Activated naive CD8-positive, alpha-beta T cell treated with anti-CD3 and anti-CD28 coated beads, Interleukin-2, amount 50 U/mL, for 16 hours (primary cell): ENCODE data around the gene NPS.

Experiments
- DNase-seq: peaks from one replicate; pipeline ENCODE4 v3.0.0-alpha.2; 2020; ENCODE audit warnings: low read depth, low spot score

Gene NPS

DNA sequence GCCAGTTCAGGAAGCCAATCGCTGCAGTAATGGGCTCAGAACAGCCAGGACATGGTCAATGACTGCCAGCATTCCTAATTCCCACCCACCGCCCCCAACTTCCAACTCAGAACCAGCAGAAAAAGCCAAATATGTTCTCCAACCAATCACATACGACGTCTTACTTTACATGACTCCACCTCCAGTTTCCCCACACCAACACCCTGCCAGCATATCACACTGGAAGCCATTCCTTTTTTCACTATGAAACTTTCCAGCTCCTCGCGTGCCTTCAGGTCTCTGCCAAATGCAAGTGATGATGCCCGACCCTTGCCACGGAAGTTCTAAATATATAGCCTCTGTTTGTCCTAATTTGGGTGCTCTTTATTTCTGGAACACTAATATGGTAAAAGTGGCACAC, 12.5 kb downstream of the NPS start:
- DNase-seq: no peak

DNA sequence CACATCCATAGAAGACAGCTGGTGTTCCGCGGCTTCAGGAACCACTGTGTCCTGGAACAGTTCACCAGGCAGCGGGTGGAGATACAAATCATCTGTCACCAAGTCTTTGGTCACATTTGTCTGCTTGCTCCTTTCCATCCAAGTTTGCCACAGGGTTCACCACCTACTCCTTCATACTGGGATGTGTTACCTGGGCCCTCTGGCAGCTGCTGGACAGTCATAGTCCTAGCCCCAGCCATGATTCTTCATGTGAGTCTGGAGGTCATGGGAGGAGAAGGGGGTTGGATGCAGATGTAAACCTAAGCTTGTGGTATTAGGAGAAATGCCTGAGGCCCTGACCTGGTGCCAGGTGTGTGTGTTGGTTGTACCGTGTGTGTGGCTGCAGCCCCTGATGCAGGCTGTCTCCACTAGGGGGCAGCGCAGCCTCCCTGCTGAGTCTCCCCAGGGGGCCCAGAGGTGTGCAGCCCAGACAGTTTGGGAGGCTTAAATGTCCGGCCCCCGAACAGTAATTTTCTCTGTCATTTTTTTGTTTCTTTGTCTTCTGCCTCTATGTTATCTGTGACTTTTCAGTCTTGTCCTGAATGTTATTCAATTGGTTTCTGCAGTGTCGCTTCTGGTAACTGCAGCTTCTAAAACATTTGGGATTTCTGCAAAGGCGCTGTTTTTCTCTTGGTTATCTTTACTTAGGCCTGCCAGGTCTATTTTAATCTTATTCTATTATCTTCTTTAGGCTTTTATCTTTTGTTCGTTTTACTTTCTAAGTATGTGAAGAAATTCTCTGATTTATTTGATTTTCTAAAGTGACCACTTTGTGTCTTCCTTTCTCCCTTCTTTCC, 14.8 kb downstream of the NPS start:
- no peak for DNase-seq

DNA sequence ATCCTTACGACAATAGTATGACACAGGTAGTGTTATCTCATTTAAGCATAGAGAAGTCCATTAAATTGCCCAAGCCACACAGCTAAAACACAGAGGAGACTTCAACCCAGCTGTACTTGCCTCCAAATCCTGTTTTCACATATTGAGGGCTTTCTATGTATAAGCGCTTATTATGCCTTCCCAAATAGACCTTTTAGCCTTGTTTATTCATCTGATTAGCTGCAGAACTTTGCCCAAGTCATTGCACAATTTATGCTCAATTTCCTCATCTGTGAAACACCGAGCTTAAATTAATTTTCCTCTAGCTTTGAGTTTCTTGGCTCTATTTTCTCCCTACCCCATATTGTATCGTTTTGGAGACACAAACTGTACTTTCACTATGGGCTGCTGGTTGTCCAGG, 15.5 kb downstream of the NPS start:
- no peak for DNase-seq

DNA sequence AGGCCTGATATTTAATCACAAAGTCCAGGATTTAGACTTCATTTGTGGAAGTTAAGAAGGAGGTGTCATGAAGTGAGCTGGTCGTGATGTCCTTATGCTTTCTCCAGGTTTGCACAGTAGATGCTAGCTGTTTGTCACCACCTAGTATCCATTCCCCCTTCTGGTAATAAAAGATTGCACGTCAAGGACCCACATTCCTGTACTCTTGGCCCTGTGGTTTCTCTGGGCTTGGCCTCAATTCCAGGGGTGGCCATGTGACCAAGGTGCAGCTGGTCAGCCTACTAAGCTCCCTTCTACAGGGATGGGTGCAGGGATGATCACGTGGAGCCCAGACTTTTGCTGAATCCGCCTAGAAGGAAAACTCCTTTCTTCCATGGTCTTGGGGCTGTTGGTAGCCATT, 16.5 kb downstream of the NPS start:
- no peak for DNase-seq

DNA sequence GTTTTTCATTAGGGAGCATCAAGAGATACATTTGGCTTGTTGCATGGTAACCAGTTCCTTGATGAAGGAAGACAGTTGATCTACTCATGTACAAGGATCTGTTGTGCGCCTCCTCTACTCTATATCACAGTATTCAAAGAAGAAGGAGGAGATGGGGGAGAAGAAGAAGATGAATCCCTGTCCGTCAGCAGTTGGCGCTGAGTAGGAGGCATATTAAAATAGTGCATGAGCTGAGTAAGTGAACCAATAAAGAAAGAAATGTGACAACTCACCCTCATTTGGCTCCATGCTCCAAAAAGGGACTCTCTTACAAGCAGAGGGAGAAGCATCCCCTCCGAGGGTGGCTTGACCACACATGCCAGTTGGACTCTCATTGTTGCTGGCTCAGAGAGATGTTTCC, 20.1 kb downstream of the NPS start:
- no peak for DNase-seq

DNA sequence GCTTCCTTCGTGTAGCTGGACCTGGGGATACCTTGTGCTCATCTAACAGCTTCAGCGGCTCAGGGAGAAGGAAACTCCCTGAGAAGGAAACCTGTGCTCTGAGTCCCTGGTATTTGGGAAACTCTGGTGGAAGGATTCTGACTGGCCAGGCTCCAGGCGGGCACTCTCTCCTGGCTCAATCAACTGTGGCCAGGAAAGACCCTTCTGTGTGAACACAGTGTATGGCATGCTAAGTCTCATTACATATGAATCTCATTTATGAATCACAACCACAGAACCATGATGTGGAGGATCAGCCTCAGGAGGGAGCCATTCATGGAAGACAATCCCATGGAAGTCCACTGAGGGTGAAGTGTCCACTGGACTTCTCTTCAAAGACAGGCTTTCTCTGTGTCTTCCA, 20.9 kb downstream of the NPS start:
- DNase-seq: no peak

DNA sequence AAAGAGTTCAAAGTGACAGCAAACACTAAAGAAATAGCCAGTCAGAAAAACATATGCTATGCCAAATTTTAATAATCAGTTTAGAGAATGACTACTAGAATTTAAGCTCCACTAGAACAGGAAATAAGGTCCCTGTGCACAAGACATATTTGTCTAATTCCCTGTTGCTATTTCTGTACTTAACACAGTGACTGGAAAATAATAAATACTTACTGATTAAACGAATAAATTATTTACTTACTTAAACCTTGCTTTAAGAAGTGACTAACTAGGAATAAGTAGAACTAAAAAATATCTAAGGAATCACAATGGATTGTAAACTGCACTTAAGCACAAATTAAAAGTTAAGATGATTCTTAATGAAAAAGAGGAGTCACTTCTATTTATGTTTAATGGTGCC, 22.3 kb downstream of the NPS start:
- DNase-seq: no peak

DNA sequence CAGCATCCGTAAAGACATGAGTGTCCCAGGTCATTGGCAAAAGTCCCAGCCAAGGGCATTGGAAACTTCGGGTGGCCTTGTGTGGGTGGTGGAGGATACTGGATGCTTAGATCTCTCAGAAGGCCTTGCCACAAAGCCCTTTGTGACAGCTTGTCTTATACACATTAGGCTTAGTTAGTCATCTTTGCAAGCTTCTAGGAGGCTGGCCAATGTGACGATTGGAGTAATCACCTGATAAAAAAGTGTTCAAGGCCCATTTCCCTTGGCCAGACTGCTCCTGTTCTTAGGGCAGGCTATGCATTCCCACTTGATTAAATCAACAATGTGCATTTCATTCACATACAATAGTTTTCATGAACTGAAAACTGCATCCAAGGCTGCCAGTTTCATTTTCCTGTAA, 26.9 kb downstream of the NPS start:
- no peak for DNase-seq

DNA sequence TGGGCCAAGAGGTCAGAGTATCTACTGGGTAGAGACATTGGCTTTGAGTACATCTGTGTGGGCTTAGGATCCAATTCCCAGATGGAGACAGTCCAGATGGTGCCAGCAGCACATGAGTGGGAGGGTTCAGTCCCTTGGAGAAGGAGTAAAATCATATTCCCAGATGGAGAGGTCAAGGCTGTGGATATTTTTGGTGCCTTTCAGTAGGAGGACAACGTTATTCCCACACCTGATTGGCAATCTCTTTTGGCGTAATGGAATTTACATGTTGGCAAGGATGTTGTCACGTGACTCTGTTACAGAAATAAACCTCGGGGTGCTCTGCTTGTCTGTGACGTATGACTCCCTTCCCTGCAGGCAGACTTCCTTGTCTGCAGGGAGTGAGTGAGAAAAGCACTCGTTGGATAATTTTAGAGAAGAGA, 27.6 kb downstream of the NPS start:
- no peak for DNase-seq

DNA sequence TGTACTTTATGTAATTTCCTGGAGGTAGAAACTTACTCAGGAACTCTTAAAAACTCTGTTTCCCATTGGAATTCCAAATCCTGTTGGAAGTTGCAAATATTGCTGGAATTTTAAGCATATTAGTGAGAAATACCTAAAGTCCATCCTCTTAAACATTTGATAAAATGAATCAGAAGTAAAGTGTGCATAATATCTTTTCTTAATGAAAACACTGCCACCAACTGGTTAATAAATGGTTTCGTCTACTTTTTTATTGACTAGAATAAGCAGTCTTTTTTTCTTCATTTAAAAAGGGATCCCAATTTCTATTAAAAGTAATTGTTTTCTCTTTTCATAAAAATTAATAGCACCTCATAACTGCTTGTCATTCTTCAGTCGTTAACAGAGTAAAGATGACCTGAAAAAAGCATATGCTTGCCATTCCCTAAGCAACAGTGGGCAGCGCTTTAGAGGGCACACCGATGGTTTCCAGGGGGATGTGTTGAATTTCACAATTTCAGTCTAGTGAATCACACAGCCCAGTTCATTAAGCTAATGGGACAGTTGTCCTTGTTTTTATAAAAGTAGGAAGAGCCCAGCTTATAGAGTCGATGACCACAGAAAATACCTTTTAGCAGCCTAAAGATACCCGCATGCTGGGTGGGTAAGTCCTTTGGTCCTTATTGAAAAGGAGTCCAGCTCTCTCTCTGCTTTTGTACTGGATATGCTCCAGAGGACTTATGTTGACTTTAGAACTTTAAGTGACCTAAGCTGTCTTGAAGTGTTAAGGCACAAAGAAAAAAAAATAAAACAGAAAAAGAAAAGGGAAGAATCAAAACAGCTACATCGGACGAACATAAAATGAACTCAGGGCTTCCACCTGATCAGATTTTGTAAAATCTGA, 28.5 kb downstream of the NPS start:
- no peak for DNase-seq

DNA sequence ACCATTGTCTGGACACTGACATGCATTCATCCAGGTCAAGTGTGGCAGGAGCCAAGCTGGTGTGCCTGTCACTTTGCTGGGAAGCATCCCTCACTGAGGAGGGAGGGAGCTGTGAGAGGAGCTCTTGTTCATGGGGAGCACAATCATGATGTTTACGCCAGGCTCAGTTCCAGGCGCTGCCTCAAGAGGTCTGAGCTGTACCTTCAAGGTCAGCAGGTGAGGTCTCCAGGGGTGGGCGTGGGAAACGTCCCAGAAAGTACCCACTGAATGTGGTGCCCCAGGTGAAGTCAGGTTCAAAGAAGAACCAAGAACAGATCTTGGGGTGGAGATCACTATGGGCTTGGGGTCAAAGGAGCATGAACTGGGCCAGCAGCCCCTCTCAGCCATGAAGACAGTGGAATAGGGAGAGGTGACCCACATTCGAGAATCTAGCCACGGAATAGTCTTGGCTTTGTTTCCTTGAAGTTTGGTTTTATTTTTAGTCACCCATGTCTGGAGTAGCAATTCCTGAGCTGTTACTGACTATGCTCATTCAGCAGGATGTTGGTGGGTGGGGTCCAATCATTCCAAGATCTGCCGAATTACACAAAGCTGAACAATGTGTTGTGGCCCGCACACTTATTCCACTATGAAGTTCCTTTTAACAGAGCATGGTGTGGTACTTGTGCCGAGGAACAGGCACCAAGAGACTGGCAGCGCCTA, 29.3 kb downstream of the NPS start:
- DNase-seq: no peak

DNA sequence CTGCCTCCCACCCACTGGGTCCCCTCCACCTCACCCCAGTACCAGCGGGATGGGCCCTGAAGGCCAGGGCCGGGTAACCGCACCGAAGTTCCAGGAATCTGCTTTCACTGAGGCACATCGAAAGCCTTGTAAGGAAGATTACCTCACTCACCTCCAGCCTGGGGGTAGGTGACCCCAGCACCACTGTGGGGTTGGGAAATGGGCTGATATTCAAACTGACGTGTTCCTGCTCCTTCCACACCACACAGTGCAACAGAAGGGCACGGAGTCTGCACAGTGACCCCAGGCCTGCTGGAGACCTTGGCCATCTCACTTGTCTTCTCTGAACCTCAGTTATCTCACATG, 29.8 kb downstream of the NPS start:
- DNase-seq: no peak

DNA sequence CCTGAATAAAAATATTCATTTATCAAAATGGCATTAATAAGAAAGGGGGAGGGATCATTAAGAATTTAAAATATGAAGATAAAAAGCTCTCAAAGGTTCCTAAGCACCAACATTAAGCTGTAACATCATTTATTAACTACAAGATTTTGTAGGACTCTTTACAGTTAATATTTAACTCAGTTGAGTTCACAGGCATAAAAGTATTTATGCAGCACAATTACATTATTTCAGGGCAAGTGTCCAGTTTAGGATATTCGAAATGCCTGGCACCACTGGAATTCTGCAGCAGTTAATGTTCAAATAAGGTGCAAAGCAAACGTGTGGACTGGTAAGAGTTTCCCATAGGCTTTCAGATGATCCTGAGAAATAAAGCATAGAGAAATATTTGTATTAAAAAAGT, 30.5 kb downstream of the NPS start:
- DNase-seq: no peak

DNA sequence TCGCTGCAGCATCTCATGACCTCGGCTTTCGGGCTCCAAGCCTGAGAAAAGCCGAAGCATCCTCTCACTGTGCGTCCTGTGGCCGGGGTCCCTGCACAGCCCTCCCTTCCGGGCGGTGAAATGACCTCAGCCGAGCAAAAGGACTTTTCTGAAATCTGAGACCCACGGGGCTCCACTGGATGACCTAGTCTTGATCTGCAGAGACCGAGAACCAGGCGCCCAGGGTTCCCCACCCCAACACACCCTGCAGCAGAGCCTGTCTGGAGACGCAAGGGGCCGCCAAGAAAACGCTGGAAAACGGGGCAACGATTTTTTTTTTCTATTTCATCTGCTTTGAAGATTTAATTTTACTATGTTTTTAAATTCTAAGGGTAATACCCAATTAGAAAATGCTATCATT, 31.7 kb downstream of the NPS start:
- no peak for DNase-seq

DNA sequence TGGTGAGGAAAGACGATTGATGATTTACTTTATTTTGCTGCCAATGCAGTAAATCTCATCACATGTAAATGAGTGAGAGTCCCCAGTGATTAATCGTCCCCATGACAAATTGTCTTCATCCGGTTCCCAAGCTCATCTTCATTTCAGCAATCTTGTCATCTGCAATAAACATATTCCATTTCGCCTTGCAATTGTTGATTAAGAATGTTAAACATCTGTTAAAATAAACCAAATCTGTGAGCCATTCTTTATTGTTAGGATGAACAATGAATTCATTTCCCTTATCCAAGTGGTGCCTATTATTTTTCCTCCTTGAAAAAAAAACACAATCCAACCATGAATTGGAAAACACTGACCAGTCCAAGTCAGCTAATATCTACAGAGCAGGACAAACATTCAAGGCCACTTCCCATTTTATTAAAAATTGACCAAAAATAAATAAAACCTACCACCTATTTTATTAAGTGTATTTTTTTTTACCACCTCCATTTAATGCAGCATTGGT, 36.5 kb downstream of the NPS start:
- DNase-seq: no peak

DNA sequence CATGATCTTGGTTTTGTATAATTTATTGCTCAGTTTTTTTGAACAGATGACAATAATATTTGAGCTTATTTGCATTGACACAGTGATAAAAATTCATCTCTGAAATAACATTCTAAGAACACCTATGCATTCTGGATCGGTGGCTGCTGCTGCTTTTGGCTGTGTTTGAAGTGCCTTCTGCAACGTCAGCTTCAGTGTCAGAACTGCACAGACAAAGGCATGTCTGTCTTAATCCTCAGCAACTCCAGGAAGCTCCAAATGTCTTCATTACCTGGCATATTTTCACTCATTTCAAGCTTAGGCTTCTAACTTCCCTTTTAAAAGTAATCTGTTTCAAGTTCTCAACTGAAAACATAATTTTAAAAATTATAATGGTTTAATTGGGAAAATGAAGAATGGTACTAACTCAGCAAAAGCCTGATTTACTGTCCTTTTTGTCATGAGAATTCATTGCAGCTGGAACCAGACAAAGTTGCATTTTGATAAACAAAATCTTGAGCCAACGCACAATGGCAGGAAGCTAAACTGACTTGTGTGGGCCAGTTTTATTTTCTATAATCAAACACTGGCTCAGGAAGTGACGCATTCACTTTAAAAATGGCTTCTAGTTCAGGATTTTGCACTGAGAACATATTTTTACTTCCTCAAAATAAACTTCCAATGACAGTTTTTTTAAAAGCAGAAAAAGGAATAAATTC, 38.7 kb downstream of the NPS start:
- DNase-seq: no peak

DNA sequence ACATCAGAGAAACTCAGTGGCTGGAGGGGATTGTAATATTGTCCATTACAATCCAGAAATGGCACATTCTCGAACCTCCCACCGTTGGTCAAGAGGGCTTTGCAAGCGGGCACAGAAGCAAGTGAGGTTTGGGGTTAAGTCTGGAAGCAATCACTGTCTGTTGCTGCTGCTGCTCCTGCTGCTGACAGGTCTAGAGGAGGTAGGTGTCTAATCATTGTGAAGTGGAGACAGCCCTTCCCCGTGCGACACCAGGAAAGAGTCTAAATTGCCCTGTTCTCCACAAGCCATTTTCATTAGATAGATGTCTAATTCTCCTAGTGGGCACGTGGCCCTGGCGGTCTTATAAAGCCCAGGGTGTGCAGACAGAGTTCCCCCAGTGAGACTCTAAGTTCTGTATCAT, 43.5 kb downstream of the NPS start:
- no peak for DNase-seq

DNA sequence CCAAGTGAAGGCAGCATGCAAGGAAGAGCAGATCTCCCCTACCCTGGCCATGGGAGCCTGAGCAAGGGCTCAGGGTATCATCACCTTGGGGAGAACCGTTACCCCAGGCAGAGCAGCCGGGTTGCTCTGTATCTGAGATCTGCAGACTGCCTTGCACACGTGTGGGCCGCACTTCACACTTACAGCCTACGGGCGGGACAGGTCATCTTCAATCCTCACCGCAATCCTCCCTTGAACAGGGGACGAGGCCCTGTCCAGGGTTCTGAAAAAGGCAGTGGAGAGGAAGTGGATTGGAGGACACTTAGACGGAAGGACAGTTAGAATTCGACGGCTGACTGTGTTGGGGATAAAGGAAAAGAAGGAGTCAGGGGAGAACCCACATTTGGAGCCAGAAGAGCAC, 51.4 kb downstream of the NPS start:
- no peak for DNase-seq
